Stimulated activated memory B cell treated with anti-CD40 and anti-IgM and Interleukin-4, amounts not matched to agents 10 μg/mL and 1 μg/mL and 100 μg/mL, for 72 hours (primary cell): ENCODE results near the gene TMC1.
"Not testable (repeated sequence)": the region's sequence is repeated elsewhere in the genome, so short reads cannot be mapped to it uniquely, and the experiment has no call there.

Experiments used
- ATAC-seq: fragments of 150-1000 bp; cut with Tn5 transposase; 2 replicates; pipeline ENCODE4 v1.10.0; 2021
- H3K27ac Mint-ChIP-seq: one replicate; pipeline ENCODE4 v1.8.0; 2022; ENCODE audit warnings: mild to moderate bottlenecking, mixed read lengths
- H3K27me3 Mint-ChIP-seq: one replicate; pipeline ENCODE4 v1.8.0; 2022; ENCODE audit warnings: mixed read lengths
- H3K36me3 Mint-ChIP-seq: one replicate; pipeline ENCODE4 v1.8.0; 2022; ENCODE audit warnings: mixed read lengths
- H3K4me1 Mint-ChIP-seq: one replicate; pipeline ENCODE4 v1.8.0; 2022; ENCODE audit warnings: mixed read lengths
- H3K4me3 Mint-ChIP-seq: one replicate; pipeline ENCODE4 v1.8.0; 2022; ENCODE audit warnings: mild to moderate bottlenecking, moderate library complexity, mixed read lengths
- H3K9me3 Mint-ChIP-seq: one replicate; pipeline ENCODE4 v1.8.0; 2022; ENCODE audit warnings: mixed read lengths

TMC1 gene

GRCh38 chr9:72758944-72759343 lies 237.5 kb downstream of the TMC1 start:
- ATAC-seq = no peak
- Mint-ChIP-seq H3K4me1 (no peaks in the 10 kb centered on the region), H3K36me3 (no peaks in the 10 kb centered on the region), H3K9me3 (no peaks in the 10 kb centered on the region), H3K27ac (no peak overlapping the region), H3K27me3 (no peaks in the 10 kb centered on the region), H3K4me3 (no peak overlapping the region)

- H3K9me3 Mint-ChIP-seq = no peaks in the 10 kb centered on the region
- H3K36me3 Mint-ChIP-seq = no peaks in the 10 kb centered on the region
- H3K4me1 Mint-ChIP-seq = no peaks in the 10 kb centered on the region
- no peak for ATAC-seq
- no peak overlapping the region for H3K4me3 Mint-ChIP-seq
- H3K27me3 Mint-ChIP-seq = no peaks in the 10 kb centered on the region
- no peak overlapping the region for H3K27ac Mint-ChIP-seq
Measured at GRCh38 chr9:72763022-72763421, 241.6 kb downstream of the TMC1 start.

- Mint-ChIP-seq H3K4me3 (no peak overlapping the region), H3K27ac (no peak overlapping the region), H3K4me1 (no peaks in the 10 kb centered on the region)
Measured at GRCh38 chr9:72769546-72769945, 248.1 kb downstream of the TMC1 start.

GRCh38 chr9:72772661-72773060 lies 251.3 kb downstream of the TMC1 start:
- Mint-ChIP-seq H3K36me3 (no peaks in the 10 kb centered on the region), H3K27me3 (peaks cover under 1% of the 10 kb centered on the region), H3K4me3 (no peak overlapping the region), H3K27ac (no peak overlapping the region), H3K9me3 (no peaks in the 10 kb centered on the region), H3K4me1 (no peaks in the 10 kb centered on the region)
- ATAC-seq = no peak

More at GRCh38 chr9:72769546-72769945, 248.1 kb downstream of the TMC1 start:
- no peaks in the 10 kb centered on the region for H3K27me3 Mint-ChIP-seq
- no peaks in the 10 kb centered on the region for H3K36me3 Mint-ChIP-seq
- H3K9me3 Mint-ChIP-seq = no peaks in the 10 kb centered on the region
- no peak for ATAC-seq

GRCh38 chr9:72773570-72773969 lies 252.2 kb downstream of the TMC1 start:
- no peak for ATAC-seq

GRCh38 chr9:72775570-72775969 lies 254.2 kb downstream of the TMC1 start:
- H3K9me3 Mint-ChIP-seq = no peaks in the 10 kb centered on the region

More at GRCh38 chr9:72773570-72773969, 252.2 kb downstream of the TMC1 start:
- no peaks in the 10 kb centered on the region for H3K4me1 Mint-ChIP-seq
- H3K9me3 Mint-ChIP-seq = no peaks in the 10 kb centered on the region
- no peak overlapping the region for H3K4me3 Mint-ChIP-seq
- H3K27me3 Mint-ChIP-seq = peaks cover 8% of the 10 kb centered on the region
- H3K36me3 Mint-ChIP-seq = no peaks in the 10 kb centered on the region
- no peak overlapping the region for H3K27ac Mint-ChIP-seq

GRCh38 chr9:72779614-72780013 lies 258.2 kb downstream of the TMC1 start:
- Mint-ChIP-seq H3K9me3 (no peaks in the 10 kb centered on the region), H3K4me3 (no peak overlapping the region), H3K27ac (no peak overlapping the region), H3K27me3 (peaks cover 19% of the 10 kb centered on the region), H3K4me1 (no peaks in the 10 kb centered on the region), H3K36me3 (no peaks in the 10 kb centered on the region)
- ATAC-seq = no peak

More at GRCh38 chr9:72775570-72775969, 254.2 kb downstream of the TMC1 start:
- Mint-ChIP-seq H3K4me1 (no peaks in the 10 kb centered on the region), H3K27me3 (peaks cover 19% of the 10 kb centered on the region), H3K4me3 (no peak overlapping the region), H3K36me3 (no peaks in the 10 kb centered on the region), H3K27ac (no peak overlapping the region)
- ATAC-seq = no peak

GRCh38 chr9:72786948-72787347 lies 265.5 kb downstream of the TMC1 start:
- no peak for ATAC-seq
- no peaks in the 10 kb centered on the region for H3K9me3 Mint-ChIP-seq
- H3K36me3 Mint-ChIP-seq = no peaks in the 10 kb centered on the region

GRCh38 chr9:72788966-72789735 lies 267.7 kb downstream of the TMC1 start:
- no peak for ATAC-seq
- Mint-ChIP-seq H3K9me3 (no peaks in the 10 kb centered on the region), H3K4me1 (no peaks in the 10 kb centered on the region), H3K4me3 (no peak overlapping the region), H3K27ac (no peak overlapping the region), H3K36me3 (no peaks in the 10 kb centered on the region), H3K27me3 (peaks cover 8% of the 10 kb centered on the region)

More at GRCh38 chr9:72786948-72787347, 265.5 kb downstream of the TMC1 start:
- Mint-ChIP-seq H3K4me3 (no peak overlapping the region), H3K4me1 (no peaks in the 10 kb centered on the region), H3K27ac (no peak overlapping the region), H3K27me3 (no peaks in the 10 kb centered on the region)

- H3K36me3 Mint-ChIP-seq = no peaks in the 10 kb centered on the region
- peaks cover 12% of the 10 kb centered on the region for H3K27me3 Mint-ChIP-seq
- no peaks in the 10 kb centered on the region for H3K9me3 Mint-ChIP-seq
- no peak overlapping the region for H3K4me3 Mint-ChIP-seq
- H3K4me1 Mint-ChIP-seq = no peaks in the 10 kb centered on the region
- no peak for ATAC-seq
- no peak overlapping the region for H3K27ac Mint-ChIP-seq
Measured at GRCh38 chr9:72789885-72790284, 268.5 kb downstream of the TMC1 start.

GRCh38 chr9:72790989-72791388 lies 269.6 kb downstream of the TMC1 start:
- Mint-ChIP-seq H3K27me3 (peaks cover 18% of the 10 kb centered on the region), H3K4me1 (no peaks in the 10 kb centered on the region), H3K4me3 (no peak overlapping the region), H3K27ac (no peak overlapping the region), H3K9me3 (peaks cover 4% of the 10 kb centered on the region), H3K36me3 (peaks cover 4% of the 10 kb centered on the region)
- ATAC-seq = no peak

GRCh38 chr9:72791436-72791835 lies 270.0 kb downstream of the TMC1 start:
- H3K36me3 Mint-ChIP-seq = peaks cover 5% of the 10 kb centered on the region
- no peak for ATAC-seq
- peaks cover 19% of the 10 kb centered on the region for H3K27me3 Mint-ChIP-seq
- H3K4me3 Mint-ChIP-seq = no peak overlapping the region
- H3K27ac Mint-ChIP-seq = no peak overlapping the region
- no peaks in the 10 kb centered on the region for H3K4me1 Mint-ChIP-seq
- H3K9me3 Mint-ChIP-seq = peaks cover 4% of the 10 kb centered on the region

GRCh38 chr9:72794946-72795345 lies 273.5 kb downstream of the TMC1 start:
- ATAC-seq = no peak
- Mint-ChIP-seq H3K27ac (no peak overlapping the region), H3K36me3 (peaks cover 5% of the 10 kb centered on the region), H3K27me3 (peaks cover 19% of the 10 kb centered on the region), H3K4me3 (no peak overlapping the region), H3K9me3 (peaks cover 17% of the 10 kb centered on the region), H3K4me1 (no peaks in the 10 kb centered on the region)

GRCh38 chr9:72800328-72800994 lies 279.1 kb downstream of the TMC1 start:
- H3K27ac Mint-ChIP-seq = no peak overlapping the region
- H3K4me3 Mint-ChIP-seq = no peak overlapping the region
- H3K4me1 Mint-ChIP-seq = no peaks in the 10 kb centered on the region
- H3K27me3 Mint-ChIP-seq = peaks cover 7% of the 10 kb centered on the region
- peaks cover 5% of the 10 kb centered on the region for H3K36me3 Mint-ChIP-seq
- ATAC-seq = no peak
- H3K9me3 Mint-ChIP-seq = peaks cover 23% of the 10 kb centered on the region

GRCh38 chr9:72805238-72805637 lies 283.8 kb downstream of the TMC1 start:
- Mint-ChIP-seq H3K27ac (no peak overlapping the region), H3K4me1 (no peaks in the 10 kb centered on the region), H3K9me3 (peaks cover 8% of the 10 kb centered on the region), H3K27me3 (no peaks in the 10 kb centered on the region), H3K36me3 (no peaks in the 10 kb centered on the region), H3K4me3 (no peak overlapping the region)
- ATAC-seq = no peak

- not testable (repeated sequence) for H3K4me1 Mint-ChIP-seq, H3K4me3 Mint-ChIP-seq, H3K9me3 Mint-ChIP-seq, H3K27ac Mint-ChIP-seq, H3K27me3 Mint-ChIP-seq, ATAC-seq, H3K36me3 Mint-ChIP-seq
Measured at GRCh38 chr9:72806313-72806809, 285.0 kb downstream of the TMC1 start.
